HEK293 (cell line): ENCODE data around the gene COL18A1.

Experiments
- INSM2 ChIP-seq: fragments of 450-650 bp; formaldehyde crosslinking; IDR thresholded peaks from 2 replicates; pipeline ENCODE4 v1.5.1; 2016; ENCODE audit warnings: missing biosample characterization, missing genetic modification characterization
- KLF7 ChIP-seq: fragments of 450-650 bp; formaldehyde crosslinking; IDR thresholded peaks from 2 replicates; pipeline ENCODE4 v1.5.1; 2016; ENCODE audit warnings: missing biosample characterization, missing genetic modification characterization, borderline replicate concordance
- KLF8 ChIP-seq: fragments of 450-650 bp; formaldehyde crosslinking; IDR thresholded peaks from 2 replicates; pipeline ENCODE4 v1.5.1; 2016; ENCODE audit warnings: missing biosample characterization, missing genetic modification characterization
- MZF1 ChIP-seq: fragments of 450-650 bp; formaldehyde crosslinking; IDR thresholded peaks from 2 replicates; pipeline ENCODE4 v1.5.1; 2017; ENCODE audit warnings: missing biosample characterization, missing genetic modification characterization, borderline replicate concordance
- OVOL3 ChIP-seq: fragments of 450-650 bp; formaldehyde crosslinking; IDR thresholded peaks from 2 replicates; pipeline ENCODE4 v1.5.1; 2016; ENCODE audit warnings: missing biosample characterization, missing genetic modification characterization
- PRDM1 ChIP-seq: fragments of 450-650 bp; formaldehyde crosslinking; IDR thresholded peaks from 2 replicates; pipeline ENCODE4; 2016; ENCODE audit warnings: missing biosample characterization, missing genetic modification characterization
- PRDM4 ChIP-seq: fragments of 450-650 bp; formaldehyde crosslinking; IDR thresholded peaks from 2 replicates; pipeline ENCODE4 v1.5.1; 2017; ENCODE audit warnings: missing biosample characterization, missing genetic modification characterization
- REPIN1 ChIP-seq: fragments of 450-650 bp; formaldehyde crosslinking; IDR thresholded peaks from 2 replicates; pipeline ENCODE4 v1.5.1; 2017; ENCODE audit warnings: missing biosample characterization, missing genetic modification characterization, low read depth
- REST ChIP-seq: fragments of 450-650 bp; formaldehyde crosslinking; IDR thresholded peaks from 2 replicates; pipeline ENCODE4 v1.5.1; 2016; ENCODE audit warnings: missing biosample characterization, missing genetic modification characterization
- TSHZ1 ChIP-seq: fragments of 450-650 bp; formaldehyde crosslinking; IDR thresholded peaks from 2 replicates; pipeline ENCODE4 v1.5.1; 2016; ENCODE audit warnings: missing biosample characterization, missing genetic modification characterization, borderline replicate concordance
- ZNF112 ChIP-seq: fragments of 450-650 bp; formaldehyde crosslinking; IDR thresholded peaks from 2 replicates; pipeline ENCODE4 v1.5.0; 2017; ENCODE audit warnings: missing biosample characterization, missing genetic modification characterization
- ZNF132 ChIP-seq: fragments of 450-650 bp; formaldehyde crosslinking; IDR thresholded peaks from 2 replicates; pipeline ENCODE4 v1.5.1; 2017; ENCODE audit warnings: missing biosample characterization, missing genetic modification characterization, borderline replicate concordance
- ZNF184 ChIP-seq: fragments of 450-650 bp; IDR thresholded peaks from 2 replicates; pipeline ENCODE4 v1.5.1; 2018; ENCODE audit warnings: missing biosample characterization, mild to moderate bottlenecking, missing genetic modification characterization
- ZNF223 ChIP-seq: fragments of 450-650 bp; formaldehyde crosslinking; IDR thresholded peaks from 2 replicates; pipeline ENCODE4 v1.5.1; 2016; ENCODE audit warnings: missing biosample characterization, missing genetic modification characterization
- ZNF239 ChIP-seq: fragments of 450-650 bp; formaldehyde crosslinking; IDR thresholded peaks from 2 replicates; pipeline ENCODE4 v1.5.1; 2016; ENCODE audit warnings: missing biosample characterization, missing genetic modification characterization
- ZNF292 ChIP-seq: fragments of 450-650 bp; formaldehyde crosslinking; IDR thresholded peaks from 2 replicates; pipeline ENCODE4 v1.5.1; 2016; ENCODE audit warnings: low read depth, missing biosample characterization, missing genetic modification characterization, borderline replicate concordance
- ZNF391 ChIP-seq: fragments of 450-650 bp; formaldehyde crosslinking; IDR thresholded peaks from 2 replicates; pipeline ENCODE4 v1.5.1; 2016; ENCODE audit warnings: low read depth, missing biosample characterization, missing genetic modification characterization, borderline replicate concordance
- ZNF433 ChIP-seq: fragments of 450-650 bp; formaldehyde crosslinking; IDR thresholded peaks from 2 replicates; pipeline ENCODE4 v1.5.1; 2016; ENCODE audit warnings: missing biosample characterization, missing genetic modification characterization, low read depth
- ZNF518A ChIP-seq: fragments of 450-650 bp; formaldehyde crosslinking; conservative IDR thresholded peaks from 2 replicates; pipeline ENCODE4 v1.5.1; 2016; ENCODE audit warnings: low read depth, missing biosample characterization, missing genetic modification characterization
- ZNF585B ChIP-seq: fragments of 450-650 bp; formaldehyde crosslinking; IDR thresholded peaks from 2 replicates; pipeline ENCODE4 v1.5.1; 2016; ENCODE audit warnings: missing biosample characterization, missing genetic modification characterization
- ZNF658 ChIP-seq: fragments of 450-650 bp; formaldehyde crosslinking; IDR thresholded peaks from 2 replicates; pipeline ENCODE4; 2016; ENCODE audit warnings: missing biosample characterization, missing genetic modification characterization
- ZNF660 ChIP-seq: fragments of 450-650 bp; IDR thresholded peaks from 2 replicates; pipeline ENCODE4 v1.5.1; 2018; ENCODE audit warnings: missing biosample characterization, mild to moderate bottlenecking, missing genetic modification characterization
- ZNF768 ChIP-seq: fragments of 450-650 bp; formaldehyde crosslinking; IDR thresholded peaks from 2 replicates; pipeline ENCODE4 v1.5.1; 2018; ENCODE audit warnings: missing biosample characterization, mild to moderate bottlenecking, missing genetic modification characterization

COL18A1 gene

GRCh38 chr21:45507888-45508508 is 103.0 kb downstream of the COL18A1 start (continued):
- TF ChIP-seq ZNF433 (tag by site-specific recombination) (no peak), REST (tag by site-specific recombination) (no peak; the same call in 1 of the 2 replicates), ZNF132 (no peak), ZNF658 (tag by site-specific recombination) (no peak), PRDM1 (tag by site-specific recombination) (no peak), ZNF292 (peak; percentile 5; the same call in 1 of the 2 replicates), KLF7 (tag by site-specific recombination) (peak; percentile 47; the same call in 1 of the 2 replicates), INSM2 (peak; percentile 60; the same call in 1 of the 2 replicates), TSHZ1 (no peak), REPIN1 (tag by site-specific recombination) (no peak), KLF8 (tag by site-specific recombination) (peak; percentile 79), ZNF768 (tag by site-specific recombination) (no peak), ZNF239 (tag by site-specific recombination) (no peak; the same call in 1 of the 2 replicates), ZNF112 (tag by site-specific recombination) (peak; percentile 16; the same call in 1 of the 2 replicates), ZNF223 (tag by site-specific recombination) (no peak), OVOL3 (tag by site-specific recombination) (no peak), MZF1 (tag by site-specific recombination) (no peak), ZNF518A (tag by site-specific recombination) (no peak), PRDM4 (no peak), ZNF585B (tag by site-specific recombination) (no peak), ZNF184 (tag by site-specific recombination) (no peak), ZNF391 (tag by site-specific recombination) (no peak), ZNF660 (no peak)
